Fibroblast of skin of scalp (primary cell): ENCODE results near the gene PTPRCAP.

Experiments used
- DNase-seq: peaks from one replicate; pipeline ENCODE4 v3.0.0-alpha.2; 2013

PTPRCAP gene

DNA sequence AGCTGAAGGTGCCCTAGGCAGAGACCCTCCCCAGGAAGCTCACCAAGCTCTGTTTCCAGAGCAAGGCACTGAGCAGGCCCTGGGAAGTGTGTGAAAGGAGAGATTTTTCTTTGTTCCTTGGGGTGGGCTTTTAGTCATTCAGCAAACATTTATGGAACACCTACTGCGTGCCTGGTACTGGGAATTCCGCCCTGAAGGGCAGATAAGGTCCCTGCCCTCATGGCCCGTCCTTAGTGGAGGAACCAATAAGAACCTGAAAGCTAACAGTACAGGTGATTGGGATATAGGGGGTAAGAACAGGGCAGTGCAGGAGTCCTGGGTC, 27.7 kb upstream of the PTPRCAP start:
- no peak for DNase-seq

DNA sequence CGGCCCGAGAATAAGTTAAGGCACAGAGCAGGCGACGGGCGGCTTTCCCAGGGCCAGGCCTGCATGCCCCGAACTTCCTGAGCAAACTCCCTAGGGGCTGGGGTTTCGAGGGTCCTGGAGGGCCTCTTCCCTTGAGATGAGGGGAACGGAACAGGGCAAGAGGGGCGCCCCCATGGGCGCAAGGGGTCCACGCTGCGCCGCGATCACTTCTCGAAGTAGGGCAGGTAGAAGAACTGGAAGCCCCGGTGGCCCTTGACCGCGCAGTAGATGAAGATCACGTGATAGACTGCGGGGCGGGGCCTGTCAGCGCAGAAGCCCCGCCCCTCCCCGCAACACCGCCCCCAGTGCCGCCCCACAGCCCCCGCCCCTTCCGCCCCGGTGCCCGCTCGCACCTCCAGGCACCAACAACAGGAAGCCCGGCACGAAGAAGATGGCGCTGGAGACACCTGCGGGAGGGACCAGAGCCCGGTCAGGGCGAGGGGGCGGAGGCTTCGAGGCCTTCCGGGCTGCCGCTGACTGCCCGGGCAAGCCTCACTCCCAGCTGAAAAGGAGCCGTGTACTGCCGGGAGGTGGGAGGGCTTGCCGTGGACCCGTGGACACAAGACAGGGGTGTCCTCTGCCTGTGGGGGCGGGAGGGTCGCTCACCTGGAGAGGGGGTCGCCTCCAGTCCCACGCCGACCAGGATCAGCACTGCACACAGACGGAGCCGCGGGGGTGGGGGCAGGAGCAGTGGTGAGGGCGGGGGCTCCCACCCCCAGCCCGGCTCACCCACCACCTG, 27.1 kb upstream of the PTPRCAP start:
- peak; percentile 74 for DNase-seq

DNA sequence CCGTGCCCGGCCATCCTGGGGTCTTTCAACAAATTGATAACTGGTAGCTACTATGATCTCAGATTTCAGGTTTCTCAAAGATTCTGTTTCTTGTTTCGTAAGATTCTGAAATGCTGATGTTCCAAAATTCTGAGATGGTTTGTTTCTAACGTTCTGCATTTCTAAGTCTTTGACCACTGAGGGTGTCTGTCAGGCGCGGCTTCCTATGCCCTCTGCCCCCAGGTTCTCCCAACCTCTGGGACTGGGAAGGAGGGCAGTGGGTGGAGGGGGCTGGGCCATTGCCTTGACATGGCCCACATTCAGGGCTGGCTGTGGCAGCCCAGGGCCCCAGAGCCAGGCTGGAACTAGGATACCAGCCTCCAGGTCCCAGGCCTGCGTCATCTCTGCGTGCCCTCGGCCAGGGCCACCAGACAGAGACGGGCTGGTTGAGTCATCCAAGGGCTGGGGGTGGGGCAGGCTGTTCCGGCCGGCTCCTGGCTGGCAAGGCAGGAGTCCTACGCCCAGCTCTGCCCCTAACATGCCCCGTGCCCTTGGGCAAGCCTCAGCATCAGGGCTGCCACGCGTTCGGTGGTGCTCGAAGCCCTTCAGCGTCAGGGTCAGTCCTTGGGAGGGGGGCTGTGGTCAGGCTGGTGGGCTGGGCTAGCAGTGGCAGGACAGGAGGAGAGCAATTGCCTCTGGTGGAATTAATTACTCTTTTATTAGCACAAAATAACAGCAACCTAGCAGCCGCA, 26.4 kb upstream of the PTPRCAP start:
- DNase-seq = no peak

DNA sequence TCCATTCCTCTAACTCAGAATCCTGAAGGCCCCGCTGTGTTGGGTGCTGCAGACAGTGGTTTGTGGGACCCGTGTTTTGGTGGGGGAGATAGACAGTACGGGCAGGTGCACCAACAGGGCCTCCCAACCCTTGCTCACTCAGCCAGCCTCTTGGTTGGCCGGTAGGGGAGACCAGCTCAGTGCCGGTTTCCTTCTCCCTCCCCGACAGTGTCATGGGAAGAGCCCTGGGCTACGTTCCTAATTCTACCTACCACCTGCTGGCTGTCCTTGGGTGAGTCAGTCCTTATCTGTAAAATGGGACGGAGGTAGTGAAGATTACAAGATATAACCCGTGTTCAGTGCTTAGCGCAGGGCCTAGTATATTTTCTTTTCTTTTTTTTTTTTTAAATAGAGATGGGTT, 25.7 kb upstream of the PTPRCAP start:
- DNase-seq = no peak

DNA sequence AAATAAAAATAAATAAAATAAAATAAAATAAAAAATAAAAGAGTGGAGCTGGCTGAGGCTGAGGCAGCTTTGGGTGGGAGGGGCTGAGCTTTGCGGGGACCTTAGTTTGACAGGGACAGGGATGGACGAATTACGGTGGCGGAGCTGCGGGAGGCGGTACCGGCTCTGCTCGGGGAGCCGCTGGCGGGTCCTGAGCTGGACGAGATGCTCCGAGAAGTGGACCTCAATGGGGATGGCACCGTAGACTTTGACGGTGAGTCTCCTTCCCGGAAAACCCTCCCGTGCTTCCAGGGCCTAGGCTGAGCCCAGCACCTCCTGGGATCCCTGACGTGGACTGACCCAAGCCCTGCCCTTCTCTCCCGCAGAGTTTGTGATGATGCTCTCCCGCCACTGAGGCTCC, 20.8 kb upstream of the PTPRCAP start:
- DNase-seq = no peak

DNA sequence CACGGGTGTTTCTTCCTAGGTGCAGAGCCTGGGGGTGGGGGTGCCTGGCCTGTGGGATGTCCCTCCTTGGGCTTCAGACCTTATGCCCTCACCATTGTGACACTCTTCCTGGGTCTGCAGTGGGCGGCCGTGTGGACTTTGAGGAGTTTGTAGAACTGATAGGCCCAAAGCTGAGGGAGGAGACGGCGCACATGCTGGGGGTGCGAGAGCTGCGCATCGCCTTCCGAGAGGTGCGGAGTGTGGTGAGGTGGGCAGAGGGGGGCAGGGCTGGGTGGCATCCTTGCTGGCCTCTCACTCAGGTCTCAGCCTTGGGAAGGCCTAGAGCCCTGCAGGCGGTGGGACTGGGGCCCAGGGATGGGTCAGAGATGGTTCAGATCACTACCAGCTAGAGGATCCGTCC, 20.0 kb upstream of the PTPRCAP start:
- DNase-seq = no peak

DNA sequence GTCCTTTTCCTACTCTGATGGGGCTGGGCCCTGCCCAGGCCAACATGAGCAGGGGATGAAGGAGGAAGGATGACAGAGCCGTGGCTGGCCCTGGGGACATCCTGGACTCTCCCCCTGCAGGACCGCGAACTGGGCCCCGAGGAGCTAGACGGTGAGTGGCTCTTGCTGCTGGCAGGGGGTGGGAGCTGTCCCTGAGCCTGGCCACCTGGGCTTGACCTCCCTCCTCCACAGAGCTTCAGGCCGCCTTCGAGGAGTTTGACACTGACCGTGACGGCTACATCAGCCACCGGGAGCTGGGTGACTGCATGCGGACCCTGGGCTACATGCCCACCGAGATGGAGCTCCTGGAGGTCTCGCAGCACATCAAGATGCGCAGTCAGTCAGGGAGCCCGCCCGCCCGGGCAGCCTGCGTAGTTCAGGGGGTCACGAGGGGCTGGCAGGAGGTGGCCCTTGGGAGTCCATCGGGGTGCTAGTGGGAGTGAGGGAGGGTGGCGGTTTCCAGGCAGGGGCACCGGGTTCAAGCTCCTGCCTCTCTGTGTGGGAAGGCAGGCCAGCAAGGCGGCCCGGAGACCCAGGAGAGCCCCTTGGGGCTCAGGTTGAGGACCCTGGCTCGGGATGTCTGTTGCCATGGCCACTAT, 18.7 kb upstream of the PTPRCAP start:
- no peak for DNase-seq

DNA sequence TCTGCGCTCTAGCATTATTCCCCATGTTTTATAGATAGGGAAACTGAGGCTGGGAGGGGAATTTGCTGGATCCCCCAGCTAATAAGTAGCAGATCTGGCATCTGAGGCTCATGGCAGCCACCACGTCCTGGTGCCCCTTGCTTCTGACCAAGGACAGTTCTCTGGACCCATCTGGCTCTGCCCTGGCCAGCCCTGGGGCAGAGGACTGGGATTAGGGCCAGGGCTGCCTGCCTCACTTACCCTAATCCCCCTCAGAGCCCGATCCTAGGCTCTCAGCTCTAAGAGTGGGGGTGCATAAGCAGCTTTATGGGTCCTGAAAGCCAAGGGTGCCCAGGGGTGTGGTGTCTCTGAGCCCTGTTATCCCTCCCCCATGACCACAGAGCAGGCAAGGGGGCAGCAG, 17.6 kb upstream of the PTPRCAP start, which contains the start of gene CABP4:
Gene CABP4, plus strand, starts transcription at position 301 of the 400 bp plus-strand sequence. Its CDS starts 70 bp downstream, at position 371.
- no peak for DNase-seq

DNA sequence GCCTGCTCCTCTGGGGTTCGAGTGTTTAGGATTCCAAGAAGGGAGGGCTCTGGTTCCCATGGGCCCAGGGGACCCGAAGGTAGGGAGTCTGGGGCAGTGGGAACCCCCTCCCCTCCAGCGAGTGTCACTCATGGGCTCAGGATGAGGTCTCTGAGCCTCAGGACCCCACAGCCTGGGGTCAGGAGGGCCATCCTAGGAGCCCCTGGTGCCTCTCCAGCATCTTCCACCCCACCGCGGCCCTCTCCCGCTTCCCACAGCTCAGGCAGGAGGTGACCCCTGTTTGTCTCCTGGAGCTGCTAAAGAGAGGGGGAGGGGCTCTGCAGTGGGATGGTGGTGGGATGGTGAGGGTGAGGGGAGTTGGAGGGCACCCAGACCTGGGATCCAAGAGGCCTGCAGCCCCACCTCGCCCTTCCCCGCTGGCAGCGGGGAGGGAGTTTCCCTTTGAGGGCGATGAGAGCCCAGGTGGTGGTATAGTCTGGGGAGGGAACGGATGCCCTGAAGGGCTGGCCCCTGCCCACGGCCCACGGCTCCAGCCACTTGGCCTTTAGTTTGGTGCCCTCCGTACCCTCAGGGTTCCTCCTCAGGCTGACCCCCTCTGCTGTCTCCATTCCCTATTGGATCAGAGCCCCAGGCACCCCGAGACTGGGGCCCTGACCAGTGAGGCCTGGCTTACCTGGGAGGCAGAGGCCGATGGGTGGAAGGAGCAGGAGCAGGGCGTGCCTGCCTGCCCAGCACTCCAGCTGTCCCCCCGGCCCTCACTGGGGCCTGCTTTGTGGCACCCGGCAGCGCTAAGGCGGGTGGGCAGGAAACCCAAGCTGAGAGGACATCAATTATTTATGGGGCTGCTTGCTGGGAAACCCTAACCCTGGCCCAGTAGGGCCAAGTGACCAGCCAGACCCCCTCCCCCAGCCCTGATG, 16.6 kb upstream of the PTPRCAP start:
- DNase-seq = no peak

DNA sequence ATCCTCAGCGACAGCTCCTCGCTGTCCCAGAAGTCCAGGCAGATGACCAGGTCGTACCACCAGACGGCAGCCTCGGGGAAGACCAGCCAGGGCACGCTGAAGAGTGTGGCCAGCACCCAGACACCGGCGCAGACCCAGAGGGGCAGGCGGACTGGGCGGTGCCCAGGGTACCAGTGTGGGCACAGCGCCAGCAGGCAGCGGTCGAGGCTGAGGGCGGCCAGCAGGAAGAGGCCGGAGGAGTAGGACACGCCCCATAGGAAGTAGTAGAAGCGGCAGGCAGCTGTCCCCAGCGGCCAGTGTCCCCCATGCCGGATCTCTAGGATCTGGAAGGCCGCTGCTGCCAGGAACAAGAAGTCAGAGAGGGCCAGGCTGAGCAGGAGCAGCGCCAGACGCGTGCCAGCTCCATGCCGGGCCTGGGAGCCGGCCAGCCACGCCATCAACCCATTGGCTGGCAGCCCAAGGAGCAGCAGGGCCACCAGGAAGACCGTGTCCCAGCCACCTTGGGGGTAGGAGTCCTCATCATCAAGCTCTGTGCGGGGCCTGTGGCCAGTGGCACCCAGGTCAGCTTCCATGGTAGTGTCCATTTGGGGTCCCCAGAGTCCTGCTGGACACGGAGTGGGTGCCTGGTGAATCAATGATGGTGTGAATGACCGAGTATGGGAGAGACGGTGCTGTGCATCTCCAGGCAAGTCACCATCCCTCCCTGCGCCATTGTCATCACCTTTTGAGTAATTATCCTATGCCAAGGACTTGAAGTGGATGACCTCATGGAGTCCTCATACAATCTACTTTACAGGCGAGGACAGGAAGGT, 14.9 kb upstream of the PTPRCAP start, which contains the start of gene GPR152:
Gene GPR152, minus strand, starts transcription at position 589 of the 812 bp plus-strand sequence. Its CDS starts 5 bp downstream, at position 584.
- no peak for DNase-seq

DNA sequence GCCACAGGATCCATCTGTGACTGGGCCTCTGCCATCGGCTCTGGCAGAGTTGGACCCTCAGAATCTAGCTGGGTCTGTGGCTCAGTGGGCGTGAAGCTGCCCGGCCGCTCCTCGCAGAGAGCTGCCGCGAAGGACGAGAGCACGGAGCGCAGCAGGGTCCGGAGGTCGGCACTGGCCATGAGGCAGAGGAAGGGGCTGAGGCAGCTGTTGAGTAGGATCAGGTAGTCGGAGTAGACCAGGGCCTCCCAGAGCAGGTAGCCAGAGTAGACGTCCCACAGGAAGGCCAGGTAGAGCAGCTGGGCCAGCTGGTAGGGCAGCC, 14.1 kb upstream of the PTPRCAP start:
- no peak for DNase-seq

DNA sequence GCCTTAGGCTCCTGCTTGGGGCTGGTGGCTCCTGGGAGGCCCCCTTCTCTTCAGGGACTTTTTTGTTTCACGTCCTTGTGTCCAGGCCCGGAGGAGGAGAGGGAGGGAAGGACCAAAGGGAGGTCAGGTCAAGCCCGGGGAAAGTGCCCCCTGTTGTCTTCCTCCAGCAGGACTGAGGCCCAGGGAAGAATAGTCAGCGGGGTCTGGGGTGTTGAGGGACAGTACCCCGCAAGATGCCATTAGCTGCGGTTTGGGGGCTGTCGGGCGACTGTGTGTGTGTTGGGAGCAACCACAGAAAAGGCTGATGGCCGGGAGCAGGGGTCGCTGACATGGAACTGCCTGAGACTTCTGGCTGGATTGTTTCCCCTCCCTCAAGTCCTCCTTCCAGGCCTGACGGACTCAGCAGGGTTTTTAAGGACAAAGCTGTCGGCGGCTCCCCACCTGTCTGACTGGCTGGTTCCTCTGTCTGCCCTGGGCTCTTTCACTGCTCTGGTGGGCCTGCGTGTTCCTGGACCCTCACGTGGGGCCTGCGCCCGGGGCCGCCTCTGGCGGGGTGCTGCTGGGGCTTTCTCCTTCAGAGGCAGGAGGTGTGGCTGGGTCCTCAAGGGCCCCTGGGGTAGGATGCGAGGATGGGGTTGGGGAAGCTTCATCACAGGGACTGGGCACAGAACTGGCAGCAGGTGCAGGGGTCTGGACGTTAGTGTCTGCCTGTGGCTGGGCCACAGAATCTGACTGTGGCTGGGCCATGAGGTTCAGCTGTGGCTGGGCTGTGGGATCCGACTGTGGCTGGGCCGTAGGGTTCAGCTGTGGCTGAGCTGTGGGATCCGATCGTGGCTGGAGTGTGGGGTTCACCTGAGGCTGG, 13.5 kb upstream of the PTPRCAP start:
- DNase-seq = no peak

DNA sequence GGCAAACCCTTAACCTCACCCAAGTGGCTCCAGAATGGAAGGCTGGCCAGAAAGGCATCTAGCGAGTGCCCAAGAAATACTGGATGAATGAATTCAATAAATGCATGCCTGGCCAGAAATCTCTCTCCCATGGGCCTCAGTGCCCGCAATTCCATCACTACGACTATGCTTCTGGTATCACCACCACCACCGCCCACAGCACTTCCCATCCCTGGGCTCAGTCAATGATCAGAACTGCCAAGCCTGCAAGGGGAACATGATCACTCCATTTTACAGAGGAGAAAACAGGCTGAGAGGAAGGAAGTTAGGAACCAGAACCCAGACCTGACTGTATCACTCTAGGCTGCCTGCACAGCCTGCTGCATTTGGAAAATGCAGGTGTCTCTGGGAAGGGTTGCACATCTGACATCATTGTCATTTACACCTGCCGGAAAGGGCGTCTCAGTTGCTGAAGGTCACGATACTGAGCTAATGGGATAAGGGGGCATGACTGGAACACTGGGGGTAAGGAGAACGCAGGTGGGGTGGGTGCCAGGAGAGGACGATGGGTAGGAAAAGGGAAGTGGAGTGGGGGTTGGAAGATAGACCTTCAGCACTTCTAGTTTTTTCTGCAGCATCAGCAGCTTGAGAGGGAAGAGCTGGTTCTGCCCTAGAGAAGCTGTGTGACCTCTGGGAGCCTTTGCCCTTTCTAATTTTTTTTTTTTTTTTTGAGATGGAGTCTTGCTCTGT, 11.8 kb upstream of the PTPRCAP start:
- DNase-seq = no peak

DNA sequence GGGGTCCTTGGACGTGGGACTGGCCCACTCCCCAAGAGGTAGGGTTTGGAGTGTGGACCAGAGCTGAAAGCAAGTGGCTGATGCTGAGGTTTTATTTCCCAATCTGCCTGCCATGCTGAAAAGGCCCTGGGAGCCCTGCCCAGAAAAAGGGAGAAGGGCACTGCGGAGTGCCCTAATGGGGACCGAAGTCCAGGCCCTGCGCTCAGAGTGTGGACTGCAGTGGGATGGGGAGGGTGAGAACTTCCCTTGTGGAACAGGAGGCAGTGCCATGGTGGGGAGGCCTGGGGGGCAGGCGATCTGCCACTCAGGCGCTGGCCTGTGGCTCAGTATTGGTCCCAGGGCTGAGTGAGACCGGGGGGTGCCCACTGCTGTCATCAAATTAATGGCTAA, 10.7 kb upstream of the PTPRCAP start:
- no peak for DNase-seq

DNA sequence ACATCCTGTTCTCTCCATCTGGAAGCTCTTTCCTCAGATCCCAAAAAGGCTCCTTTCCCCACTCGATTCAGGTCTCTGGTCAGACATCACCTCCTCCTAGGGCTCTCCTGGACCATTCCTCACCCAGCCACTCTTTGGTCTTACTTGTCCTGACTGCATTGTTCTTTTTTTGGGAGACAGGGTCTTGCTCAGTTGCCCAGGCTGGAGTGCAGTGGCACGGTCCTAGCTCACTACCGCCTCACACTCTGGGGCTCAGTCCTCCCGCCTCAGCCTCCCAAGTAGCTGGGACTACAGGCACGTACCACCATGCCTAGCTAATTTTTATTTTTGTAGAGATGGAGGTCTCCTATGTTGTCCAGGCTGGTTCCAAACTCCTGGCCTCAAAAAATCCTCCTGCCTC, 8.0 kb upstream of the PTPRCAP start:
- DNase-seq = no peak

DNA sequence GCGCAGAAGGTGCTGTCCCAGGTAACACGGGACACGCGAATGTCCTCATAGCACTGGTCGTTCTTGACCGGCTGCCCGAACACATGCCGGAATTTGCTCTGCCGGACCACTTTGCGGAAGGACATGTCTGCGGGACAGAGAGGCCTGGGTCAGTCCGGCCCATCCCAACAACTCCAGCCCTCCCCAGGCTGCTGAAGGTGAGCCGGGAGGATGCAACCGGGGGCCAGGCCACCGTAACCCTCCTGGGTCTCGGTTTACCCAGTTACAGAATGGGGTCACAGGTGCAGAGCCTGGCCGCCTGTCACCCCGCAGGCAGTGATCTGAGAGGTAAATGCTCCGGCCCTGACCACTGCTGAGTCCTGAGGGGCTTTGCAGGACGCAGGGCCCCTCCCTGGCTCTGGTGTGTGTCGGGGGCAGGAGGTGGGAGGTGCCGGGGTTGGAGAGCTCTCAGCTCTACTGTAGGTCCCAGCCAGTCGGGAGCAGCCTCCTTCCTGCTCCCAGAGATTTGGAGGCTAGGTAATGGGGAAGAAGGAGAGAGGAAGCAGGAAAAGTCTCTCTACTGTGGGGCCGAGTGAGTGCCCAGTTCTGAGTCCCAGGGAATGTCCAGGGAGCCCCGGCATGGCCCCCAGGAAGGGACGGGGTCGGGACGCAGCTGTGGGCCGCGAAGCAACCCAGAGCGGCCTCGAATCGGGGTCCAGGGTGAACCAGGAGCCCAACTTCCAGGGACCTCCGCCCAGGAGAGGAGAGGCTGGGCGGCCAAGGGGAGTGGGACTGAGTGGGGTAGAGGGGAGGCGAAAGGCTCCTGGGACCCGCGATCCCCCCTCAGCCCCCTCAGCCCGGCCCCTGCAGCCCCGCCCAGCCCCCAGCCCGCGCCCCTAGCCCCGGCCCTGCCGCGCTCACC, 5.3 kb upstream of the PTPRCAP start:
- DNase-seq = no peak

DNA sequence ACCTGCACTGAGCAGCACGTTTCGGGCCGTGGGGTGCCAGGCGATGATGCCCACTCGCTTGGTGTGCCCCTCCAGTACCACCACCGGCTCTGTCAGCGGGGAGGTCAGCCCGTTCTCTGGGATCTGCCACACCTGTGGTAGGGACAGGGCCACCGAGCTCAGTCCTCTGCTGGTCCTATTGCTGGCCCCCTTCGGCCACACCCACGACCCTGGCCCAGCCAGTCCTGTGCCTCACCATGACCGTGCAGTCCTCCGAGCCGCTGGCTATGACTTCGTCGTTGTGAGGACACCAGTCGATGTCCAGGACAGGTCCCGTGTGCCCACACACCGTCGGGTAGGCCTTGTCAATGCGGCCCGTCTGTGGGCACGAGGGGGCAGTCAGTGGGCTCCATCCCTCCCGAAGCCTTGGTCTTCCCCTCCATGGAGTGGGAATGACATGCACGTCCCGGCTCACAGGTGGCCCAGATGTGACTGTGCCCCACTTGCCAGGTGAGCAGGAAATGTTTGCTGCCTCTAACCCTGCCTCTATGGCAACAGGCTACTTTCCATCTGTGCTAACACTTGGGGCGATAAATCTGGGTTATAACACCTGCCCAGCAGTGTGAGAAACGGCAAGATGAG, 4.4 kb upstream of the PTPRCAP start:
- DNase-seq = no peak

DNA sequence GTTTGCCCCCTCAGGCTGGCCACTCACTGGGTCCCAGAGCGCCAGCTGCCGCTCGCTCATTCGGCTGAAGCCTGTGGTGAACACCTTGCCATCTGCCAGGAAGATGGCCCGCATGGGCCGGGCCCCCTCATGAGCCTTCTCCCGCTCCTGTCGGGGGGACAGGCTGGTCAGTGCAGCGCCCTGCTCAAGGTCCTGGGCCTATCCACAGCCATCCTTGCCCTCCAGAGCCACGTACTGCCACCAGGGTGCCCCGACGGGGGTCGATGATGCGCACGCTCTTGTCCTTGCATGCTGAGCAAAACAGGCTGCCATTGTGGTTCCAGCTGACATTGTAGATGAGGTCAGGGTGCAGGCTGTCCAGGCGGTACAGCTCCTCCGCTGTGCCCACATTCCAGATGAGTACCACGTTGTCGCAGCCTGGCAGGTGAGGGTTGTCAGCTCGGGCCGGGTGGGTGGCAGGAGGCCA, 3.6 kb upstream of the PTPRCAP start:
- DNase-seq = no peak
